HEK293T (cell line): ENCODE data around the gene CENPV.

Experiments
- CTCF ChIA-PET: fragments of 350-600 bp; formaldehyde crosslinking; extraction: SDS; loops from one replicate; lab custom pipeline; 2021; ENCODE audit warnings: antibody characterized with exemption, inconsistent platforms; lab: Yijun Ruan, JAX
- POLR2A ChIA-PET: fragments of 350-600 bp; formaldehyde crosslinking; extraction: SDS; loops from one replicate; lab custom pipeline; 2020; ENCODE audit warnings: antibody characterized with exemption, inconsistent platforms; lab: Yijun Ruan, JAX
- DNase-seq: peaks from one replicate; pipeline ENCODE4 v3.0.0; 2012; ENCODE audit warnings: mixed read lengths; ENCODE audit errors: extremely low spot score
- ARNT ChIP-seq: fragments of 450-650 bp; IDR thresholded peaks from 2 replicates; pipeline ENCODE4 v1.6.1; 2017; ENCODE audit warnings: mild to moderate bottlenecking
- BHLHE40 ChIP-seq: fragments of 450-650 bp; IDR thresholded peaks from 2 replicates; pipeline ENCODE4 v1.6.1; 2016; ENCODE audit warnings: mild to moderate bottlenecking, moderate library complexity, borderline replicate concordance
- CTBP1 ChIP-seq: fragments of 450-650 bp; IDR thresholded peaks from 2 replicates; pipeline ENCODE4 v1.6.1; 2016; ENCODE audit warnings: borderline replicate concordance
- ELF4 ChIP-seq: fragments of 450-650 bp; IDR thresholded peaks from 2 replicates; pipeline ENCODE4 v1.6.1; 2017; ENCODE audit warnings: antibody characterized with exemption
- FOXA1 ChIP-seq: fragments of 450-650 bp; IDR thresholded peaks from 2 replicates; pipeline ENCODE4 v1.6.1; 2016; ENCODE audit warnings: mild to moderate bottlenecking
- FOXK2 ChIP-seq: fragments of 450-650 bp; IDR thresholded peaks from 2 replicates; pipeline ENCODE4 v1.6.1; 2016; ENCODE audit warnings: mild to moderate bottlenecking
- FOXM1 ChIP-seq: fragments of 450-650 bp; IDR thresholded peaks from 2 replicates; pipeline ENCODE4 v1.6.1; 2017; ENCODE audit warnings: mild to moderate bottlenecking, borderline replicate concordance
- HDGF ChIP-seq: fragments of 450-650 bp; IDR thresholded peaks from 2 replicates; pipeline ENCODE4 v1.6.1; 2017; ENCODE audit warnings: antibody characterized with exemption, borderline replicate concordance
- L3MBTL2 ChIP-seq: fragments of 450-650 bp; conservative IDR thresholded peaks from 2 replicates; pipeline ENCODE4 v1.6.1; 2016; ENCODE audit warnings: mild to moderate bottlenecking
- LEF1 ChIP-seq: fragments of 450-650 bp; IDR thresholded peaks from 2 replicates; pipeline ENCODE4 v1.6.1; 2017; ENCODE audit warnings: mild to moderate bottlenecking, borderline replicate concordance
- NFRKB ChIP-seq: fragments of 450-650 bp; IDR thresholded peaks from 2 replicates; pipeline ENCODE4 v1.6.1; 2016; ENCODE audit warnings: mild to moderate bottlenecking, moderate library complexity
- PKNOX1 ChIP-seq: fragments of 450-650 bp; IDR thresholded peaks from 2 replicates; pipeline ENCODE4 v1.6.1; 2016
- SP1 ChIP-seq: fragments of 450-650 bp; IDR thresholded peaks from 2 replicates; pipeline ENCODE4 v1.6.1; 2017
- SUZ12 ChIP-seq: fragments of 450-650 bp; IDR thresholded peaks from 2 replicates; pipeline ENCODE4 v1.6.1; 2016; ENCODE audit warnings: mild to moderate bottlenecking
- TARDBP ChIP-seq: fragments of 450-650 bp; IDR thresholded peaks from 2 replicates; pipeline ENCODE4 v1.6.1; 2016
- ZNF384 ChIP-seq: fragments of 450-650 bp; IDR thresholded peaks from 2 replicates; pipeline ENCODE4 v1.6.1; 2016

CENPV gene

DNA sequence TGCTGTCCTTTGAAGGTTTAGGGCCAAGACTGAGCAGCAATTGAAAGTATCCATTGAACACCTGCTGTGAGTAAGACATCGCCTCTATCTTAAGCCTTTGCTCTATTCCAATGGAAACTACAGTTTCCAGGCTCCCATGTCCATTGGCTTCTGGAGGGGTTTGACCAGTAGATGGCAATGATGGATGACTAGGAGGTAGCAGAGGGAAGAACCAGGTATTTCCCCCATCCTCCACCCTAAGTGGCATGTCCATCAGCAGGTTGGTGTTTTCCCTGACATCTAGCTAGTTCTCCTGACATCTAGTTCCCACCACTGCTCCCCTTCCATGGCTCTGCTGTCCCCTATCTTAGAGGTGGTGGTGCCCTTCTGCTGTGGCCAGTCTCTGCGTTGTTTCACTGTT is 58.7 kb downstream of the CENPV start:
- TF ChIP-seq SUZ12 (no peak), ELF4 (no peak), BHLHE40 (no peak), FOXK2 (no peak), LEF1 (no peak), FOXM1 (no peak), HDGF (no peak), FOXA1 (no peak), ZNF384 (no peak), PKNOX1 (no peak), TARDBP (no peak), L3MBTL2 (no peak)
- ChIA-PET CTCF (interaction anchor here (3.5 to 6.1 kb wide), 2 partner anchors 9 to 10 kb away, joined by 26 to 56 read pairs; no protein-coding TSS in a partner anchor), POLR2A (interaction anchor here (0.6 to 1.2 kb wide), 2 partner anchors 51 to 78 kb away, joined by 3 to 5 read pairs; partner anchors contain the start of gene PIGL)
- DNase-seq: no peak

DNA sequence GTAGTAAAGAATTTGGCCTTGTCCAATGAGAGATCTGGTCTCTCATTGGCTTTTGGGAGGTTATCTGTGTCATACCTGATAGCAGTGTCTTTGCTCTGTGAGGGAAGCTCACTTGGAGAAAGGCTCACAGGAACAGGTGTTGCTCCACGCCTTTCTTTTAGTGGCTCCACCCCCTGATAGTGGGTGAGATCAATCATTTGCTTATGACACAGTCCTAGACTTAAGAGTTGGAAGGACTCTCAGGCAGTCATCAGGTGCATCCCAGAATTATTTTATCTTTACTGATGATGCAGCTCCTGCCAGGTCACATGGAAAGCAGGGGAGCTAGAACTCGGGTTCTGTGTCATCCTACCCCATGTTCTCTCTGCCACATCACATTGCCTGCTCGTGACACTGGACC is 59.3 kb downstream of the CENPV start:
- TF ChIP-seq HDGF: no peak
- TF ChIP-seq FOXA1: no peak
- no peak for TF ChIP-seq CTBP1
- no peak for TF ChIP-seq ZNF384
- TF ChIP-seq NFRKB: no peak
- no peak for TF ChIP-seq TARDBP
- no peak for TF ChIP-seq SP1
- no peak for TF ChIP-seq SUZ12
- TF ChIP-seq FOXK2: no peak
- no peak for TF ChIP-seq PKNOX1
- no peak for TF ChIP-seq ARNT
- TF ChIP-seq BHLHE40: no peak
- no peak for TF ChIP-seq ELF4
- no peak for TF ChIP-seq L3MBTL2
- TF ChIP-seq FOXM1: no peak
- no peak for TF ChIP-seq LEF1
- ChIA-PET POLR2A (interaction anchor here (1.1 to 1.2 kb wide), 2 partner anchors 21 to 77 kb away, joined by 3 to 5 read pairs; partner anchors contain the start of gene PIGL), CTCF (interaction anchor here (0.6 to 6.1 kb wide), 3 partner anchors 8 to 25 kb away, joined by 5 to 56 read pairs (median 26); no protein-coding TSS in a partner anchor)
- DNase-seq: no peak
